A673 (cell line): ENCODE results near the gene NLGN3. TPM values are rescaled to one million over a fixed set of nuclear protein-coding genes. Genes with fewer than 3 reads are reported as not detected.

ENCODE experiments used
- BruUV-seq: library from RNA; stranded (reverse); fragments of 400-500 nt; replicated peaks from 2 replicates; lab custom pipeline; 2021; lab: Mats Ljungman, UMichigan
- CTCF ChIA-PET: fragments of 300-600 bp; sonication (Branson Sonifier 250); formaldehyde crosslinking; loops from one replicate; lab custom pipeline; 2022; ENCODE audit warnings: antibody characterized with exemption; lab: Charles Lee
- POLR2A ChIA-PET: fragments of 300-600 bp; sonication (Branson Sonifier 250); formaldehyde crosslinking; loops from one replicate; lab custom pipeline; 2022; ENCODE audit warnings: antibody characterized with exemption; ENCODE audit not compliant: low non-redundant PET; lab: Charles Lee
- DNase-seq: peaks from one replicate; pipeline ENCODE4 v3.0.0-alpha.2; 2015; ENCODE audit warnings: low spot score
- H3K27ac ChIP-seq: fragments of 200-600 bp; sonication (generic); 2 replicates; pipeline ENCODE4 v1.5.1; 2016; ENCODE audit warnings: mixed run types, low read depth, mild to moderate bottlenecking, mixed read lengths, antibody characterized with exemption, low read length; ENCODE audit not compliant: poor library complexity, severe bottlenecking
- H3K27me3 ChIP-seq: fragments of 200-600 bp; sonication (generic); replicated peaks from 2 replicates; pipeline ENCODE4 v1.6.1; 2017; ENCODE audit warnings: mixed run types, low read depth, mild to moderate bottlenecking, mixed read lengths, antibody characterized with exemption, low read length; ENCODE audit not compliant: insufficient read depth, poor library complexity
- H3K36me3 ChIP-seq: fragments of 200-600 bp; sonication (generic); 2 replicates; pipeline ENCODE4 v1.6.1; 2016; ENCODE audit warnings: mixed run types, mild to moderate bottlenecking, mixed read lengths, antibody characterized with exemption, low read length; ENCODE audit not compliant: insufficient read depth, poor library complexity, severe bottlenecking
- H3K4me1 ChIP-seq: fragments of 200-600 bp; sonication (generic); 2 replicates; pipeline ENCODE4 v1.6.1; 2017; ENCODE audit warnings: mixed run types, mild to moderate bottlenecking, mixed read lengths, antibody characterized with exemption, low read length; ENCODE audit not compliant: insufficient read depth, poor library complexity, severe bottlenecking
- H3K4me3 ChIP-seq: fragments of 200-600 bp; sonication (generic); 2 replicates; pipeline ENCODE4 v1.5.1; 2016; ENCODE audit warnings: low read depth, mixed run types, mild to moderate bottlenecking, mixed read lengths, low read length; ENCODE audit not compliant: poor library complexity, severe bottlenecking
- H3K9me3 ChIP-seq: fragments of 200-600 bp; sonication (generic); 2 replicates; pipeline ENCODE4 v1.6.1; 2016; ENCODE audit warnings: mixed run types, low read depth, mild to moderate bottlenecking, mixed read lengths, antibody characterized with exemption, low read length; ENCODE audit not compliant: poor library complexity, severe bottlenecking
- EZH2 ChIP-seq: fragments of 200-600 bp; sonication (generic); IDR thresholded peaks from 2 replicates; pipeline ENCODE4 v1.6.1; 2017; ENCODE audit warnings: borderline replicate concordance, low read depth, mild to moderate bottlenecking, mixed read lengths, antibody characterized with exemption, low read length; ENCODE audit not compliant: poor library complexity, severe bottlenecking
- intact Hi-C: fragments of 100-400 bp; cut with micrococcal nuclease; formaldehyde crosslinking; loops from one replicate; pipeline ENCODE4 v1.10.0; 2022; ENCODE audit not compliant: unreplicated experiment
- total RNA-seq: library from RNA; stranded (reverse); gene quantifications from 2 replicates; pipeline ENCODE4 v1.2.3, GENCODE V29; 2021
- TF ChIP-seq, protein P1 (sequence below): fragments of 300-800, 200-600 bp; sonication (generic); conservative IDR thresholded peaks from 2 replicates; pipeline ENCODE4 v1.5.1; 2017; ENCODE audit warnings: low read depth, mild to moderate bottlenecking, antibody characterized with exemption, low read length, moderate library complexity, mixed read lengths

The NLGN3 gene
- total RNA-seq, 1 experiment from 2014 or later, result 1.2 TPM

- intact Hi-C loops, result no loop called here
- no TSS peak for BruUV-seq
- H3K4me3 ChIP-seq, result no peak overlapping the region
- no peaks in the 10 kb centered on the region for H3K27me3 ChIP-seq
- no peaks in the 10 kb centered on the region for H3K36me3 ChIP-seq
- no peaks in the 10 kb centered on the region for H3K4me1 ChIP-seq
- H3K9me3 ChIP-seq, result no peaks in the 10 kb centered on the region
- no peak for DNase-seq
- no peak for TF ChIP-seq EZH2
- TF ChIP-seq, protein P1, sequence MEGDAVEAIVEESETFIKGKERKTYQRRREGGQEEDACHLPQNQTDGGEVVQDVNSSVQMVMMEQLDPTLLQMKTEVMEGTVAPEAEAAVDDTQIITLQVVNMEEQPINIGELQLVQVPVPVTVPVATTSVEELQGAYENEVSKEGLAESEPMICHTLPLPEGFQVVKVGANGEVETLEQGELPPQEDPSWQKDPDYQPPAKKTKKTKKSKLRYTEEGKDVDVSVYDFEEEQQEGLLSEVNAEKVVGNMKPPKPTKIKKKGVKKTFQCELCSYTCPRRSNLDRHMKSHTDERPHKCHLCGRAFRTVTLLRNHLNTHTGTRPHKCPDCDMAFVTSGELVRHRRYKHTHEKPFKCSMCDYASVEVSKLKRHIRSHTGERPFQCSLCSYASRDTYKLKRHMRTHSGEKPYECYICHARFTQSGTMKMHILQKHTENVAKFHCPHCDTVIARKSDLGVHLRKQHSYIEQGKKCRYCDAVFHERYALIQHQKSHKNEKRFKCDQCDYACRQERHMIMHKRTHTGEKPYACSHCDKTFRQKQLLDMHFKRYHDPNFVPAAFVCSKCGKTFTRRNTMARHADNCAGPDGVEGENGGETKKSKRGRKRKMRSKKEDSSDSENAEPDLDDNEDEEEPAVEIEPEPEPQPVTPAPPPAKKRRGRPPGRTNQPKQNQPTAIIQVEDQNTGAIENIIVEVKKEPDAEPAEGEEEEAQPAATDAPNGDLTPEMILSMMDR, result no peak
- H3K27ac ChIP-seq, result no peak overlapping the region
- CTCF ChIA-PET, result no interaction called here
- POLR2A ChIA-PET, result no interaction called here
These were observed 54.8 kb downstream of the NLGN3 start for GRCh38 chrX:71199252-71200008.

DNA sequence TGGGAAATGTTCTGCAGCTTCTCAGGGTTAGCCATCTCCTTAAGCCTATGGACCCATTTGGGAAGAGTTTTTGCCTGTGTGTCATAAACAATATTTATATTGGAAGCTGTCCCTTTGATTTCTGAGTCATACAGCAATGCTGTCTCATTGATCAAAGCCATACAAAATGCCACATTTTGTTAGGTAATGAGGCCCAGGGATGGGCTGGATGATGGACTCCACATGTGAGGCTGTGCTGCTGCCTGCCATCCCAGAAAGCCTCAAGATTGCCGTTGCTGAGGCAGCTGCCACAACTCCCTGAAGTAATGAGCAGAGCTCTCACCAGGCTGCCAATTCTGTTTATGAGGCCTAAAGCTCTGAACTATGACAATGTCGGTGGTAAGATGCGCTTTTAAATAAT is 66.2 kb downstream of the NLGN3 start:
- Histone ChIP-seq H3K4me3 (no peak overlapping the region), H3K27me3 (no peaks in the 10 kb centered on the region), H3K9me3 (no peaks in the 10 kb centered on the region), H3K4me1 (no peaks in the 10 kb centered on the region), H3K36me3 (no peaks in the 10 kb centered on the region), H3K27ac (no peak overlapping the region)
- ChIA-PET CTCF (no interaction called here), POLR2A (no interaction called here)
- intact Hi-C loops, result no loop called here
- BruUV-seq, result no TSS peak
- TF ChIP-seq, protein P1, result no peak
- no peak for TF ChIP-seq EZH2
- DNase-seq, result no peak

DNA sequence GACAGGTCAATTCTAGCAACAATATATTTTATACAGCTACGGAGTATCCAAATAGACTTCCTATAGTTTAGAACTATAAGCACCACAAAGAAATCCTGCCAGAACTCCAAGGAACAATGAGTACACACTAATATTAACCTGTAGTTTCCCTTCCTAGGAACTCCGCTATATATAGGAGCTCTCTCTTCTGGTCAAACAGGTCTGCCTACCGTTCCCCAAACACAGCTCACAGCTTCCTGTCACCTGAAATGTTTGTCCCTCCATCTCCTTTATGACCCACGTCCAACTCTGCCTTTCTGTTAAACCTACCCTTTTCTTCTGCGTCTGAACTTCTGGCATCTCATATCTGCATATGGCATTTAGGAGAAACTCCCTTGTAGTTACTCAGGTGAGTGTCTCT is 67.9 kb downstream of the NLGN3 start:
- Histone ChIP-seq H3K4me1 (no peaks in the 10 kb centered on the region), H3K27ac (no peak overlapping the region), H3K9me3 (no peaks in the 10 kb centered on the region), H3K27me3 (no peaks in the 10 kb centered on the region), H3K36me3 (no peaks in the 10 kb centered on the region), H3K4me3 (no peak overlapping the region)
- no peak for DNase-seq
- no peak for TF ChIP-seq EZH2
- TF ChIP-seq, protein P1, result no peak
- intact Hi-C loops, result no loop called here
- BruUV-seq, result no TSS peak
- ChIA-PET CTCF (no interaction called here), POLR2A (interaction anchor here (0.6 kb wide), 1 partner anchor 363 kb away, joined by 3 read pairs; no protein-coding TSS in a partner anchor)
